GM18502 (cell line): ENCODE measurements around the gene DTX3.
"Not testable (repeated sequence)": the region's sequence is repeated elsewhere in the genome, so short reads cannot be mapped to it uniquely, and the experiment has no call there.

ENCODE experiments used
- ATAC-seq: cut with Tn5 transposase; IDR thresholded peaks from one replicate; pipeline ENCODE4 v1.9.1; 2021; ENCODE audit warnings: mild to moderate bottlenecking; ENCODE audit not compliant: unreplicated experiment, poor library complexity

DTX3 gene

GRCh38 chr12:57629897-57630471 is 25.4 kb downstream of the DTX3 start:
- no peak for ATAC-seq

DNA sequence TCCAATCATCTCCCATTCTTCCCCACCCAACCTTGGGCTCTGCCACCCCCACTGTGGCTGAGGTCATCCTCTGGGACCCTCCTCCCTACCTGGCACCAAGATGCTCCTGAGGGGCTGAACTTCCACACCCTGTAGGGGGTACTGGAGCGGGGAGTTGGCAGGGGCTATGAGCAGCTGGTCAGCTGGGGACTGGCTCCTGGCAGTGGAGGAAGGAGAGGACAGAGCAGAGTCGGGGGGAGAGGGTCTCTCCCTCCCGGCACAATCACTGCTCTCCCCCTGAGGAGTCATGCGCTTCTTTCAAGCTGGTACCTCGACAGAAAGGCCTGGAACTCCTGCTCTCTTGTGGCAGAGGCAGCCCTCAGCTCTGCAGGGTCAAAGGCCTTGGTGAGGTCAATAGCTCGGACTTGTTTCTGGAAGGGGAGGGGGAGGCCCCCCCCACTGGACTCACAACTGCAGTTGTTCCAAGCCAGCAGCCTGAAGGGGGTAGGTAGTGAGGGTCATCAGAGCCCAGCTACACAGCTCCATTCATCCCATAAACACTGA is 26.3 kb downstream of the DTX3 start:
- ATAC-seq, result no peak

DNA sequence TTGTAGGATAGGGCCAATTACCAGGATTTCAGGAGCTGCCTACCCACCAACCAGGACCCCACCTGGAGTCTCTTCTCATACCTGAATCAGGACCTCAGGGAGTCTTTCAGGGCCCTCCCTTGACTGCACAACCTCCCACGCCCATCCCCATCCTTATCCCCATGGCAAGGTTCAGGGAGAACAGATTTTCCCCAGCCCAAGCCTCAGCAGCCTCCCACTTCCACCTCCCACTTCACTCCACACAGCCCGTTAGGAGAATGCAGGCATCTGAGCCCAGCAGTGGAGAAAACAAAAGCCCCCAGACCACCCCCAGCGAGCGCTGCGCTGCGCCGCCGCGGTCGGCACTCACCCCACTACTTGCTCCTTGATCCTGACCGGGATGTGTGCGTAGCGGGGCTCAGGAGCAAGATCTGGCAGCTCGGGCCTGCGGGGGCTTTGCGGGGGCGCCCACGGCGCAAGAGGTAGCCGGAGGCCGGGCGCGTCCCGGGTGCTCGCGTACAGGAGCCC is 27.0 kb downstream of the DTX3 start:
- ATAC-seq, result no peak

DNA sequence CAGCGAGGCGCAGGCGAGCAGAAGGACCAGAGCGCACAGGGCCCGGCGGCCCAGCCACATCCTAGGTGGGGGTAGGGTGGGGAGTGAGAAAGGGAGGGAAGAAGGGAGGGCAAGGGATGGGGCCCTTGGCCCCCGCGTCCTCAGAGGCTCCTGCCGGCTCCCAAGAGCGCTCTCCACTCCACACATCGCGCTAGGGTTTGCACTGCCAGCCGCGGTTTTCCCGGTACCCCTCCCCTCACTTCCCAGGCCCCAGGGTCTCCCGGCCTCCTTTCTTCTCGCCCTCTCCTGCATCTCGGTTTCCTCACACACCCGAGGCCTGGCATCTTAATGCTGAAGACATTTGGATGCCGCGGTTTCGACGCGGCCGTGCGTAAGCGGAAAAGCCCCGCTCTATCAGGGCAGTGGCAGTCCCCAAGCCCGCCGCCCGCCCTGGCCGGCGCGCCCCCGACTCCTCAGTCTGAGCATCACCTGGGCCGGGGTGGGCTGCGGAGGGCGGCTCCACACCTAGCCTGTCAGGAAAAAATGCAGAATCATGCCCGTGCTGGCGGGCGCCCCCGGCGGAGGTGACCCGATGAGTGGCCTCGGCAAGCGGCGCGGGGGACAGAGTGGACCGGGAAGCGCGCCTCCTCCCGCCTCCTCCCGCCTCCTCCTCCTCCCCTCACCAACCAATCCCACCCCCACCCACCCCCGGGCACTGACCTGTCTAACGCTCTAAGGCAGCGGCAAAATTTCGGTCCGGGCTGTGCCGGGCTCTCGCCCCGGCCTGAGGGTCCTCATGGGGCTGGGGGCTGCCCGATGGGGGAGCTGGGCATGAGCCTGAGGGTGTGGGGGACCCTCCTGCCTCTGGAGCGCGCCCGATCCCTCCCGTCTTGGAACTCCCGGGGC is 27.7 kb downstream of the DTX3 start:
- ATAC-seq, result peak; percentile 4

DNA sequence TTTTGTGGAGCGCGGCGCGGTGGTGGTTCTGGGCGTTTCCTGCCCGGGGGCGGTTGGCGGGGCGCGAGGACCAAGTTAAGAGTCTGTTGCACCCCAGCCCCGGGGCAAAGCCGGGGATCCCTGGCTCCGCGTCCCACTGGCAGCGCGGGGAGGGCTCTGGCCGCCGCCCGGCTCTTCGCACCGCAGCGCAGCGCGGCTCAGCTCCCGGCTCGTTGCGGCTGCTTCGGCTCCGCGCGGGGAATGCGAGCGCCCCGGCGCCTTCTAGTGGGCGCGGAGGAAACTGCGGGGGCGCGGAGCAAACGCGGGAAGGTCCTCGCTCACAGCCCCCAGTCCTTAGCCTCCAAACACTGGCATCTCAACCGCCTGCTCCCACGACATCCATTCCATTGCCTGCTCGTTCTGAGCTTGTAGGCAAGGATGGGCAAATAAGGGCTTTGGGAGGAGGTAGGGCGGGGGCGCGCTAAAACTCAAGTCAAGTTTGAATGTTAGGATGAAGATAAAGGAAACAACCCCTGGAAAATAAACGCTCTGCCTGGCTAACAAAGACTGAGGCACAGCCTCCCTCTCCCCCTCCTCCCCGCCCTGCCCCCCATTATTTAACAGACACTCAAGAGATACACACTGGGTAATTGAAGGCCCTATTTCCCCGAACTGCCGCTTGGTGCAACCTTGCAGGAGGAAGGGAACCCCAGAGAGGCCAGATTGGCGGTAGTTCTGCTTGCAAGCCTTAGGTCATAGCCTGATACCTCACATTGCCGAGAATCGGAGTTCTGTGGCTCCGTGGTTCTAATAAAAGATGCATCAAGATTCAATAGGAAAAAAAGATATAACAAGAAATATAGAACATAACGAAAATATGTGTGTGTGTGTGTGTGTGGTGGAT is 28.6 kb downstream of the DTX3 start, which contains the start of gene B4GALNT1:
TSS of gene B4GALNT1 (minus strand) at position 244 of the 883 bp plus-strand sequence. CDS start 1,069 bp downstream, outside the sequence.
- ATAC-seq, result peak; percentile 80

DNA sequence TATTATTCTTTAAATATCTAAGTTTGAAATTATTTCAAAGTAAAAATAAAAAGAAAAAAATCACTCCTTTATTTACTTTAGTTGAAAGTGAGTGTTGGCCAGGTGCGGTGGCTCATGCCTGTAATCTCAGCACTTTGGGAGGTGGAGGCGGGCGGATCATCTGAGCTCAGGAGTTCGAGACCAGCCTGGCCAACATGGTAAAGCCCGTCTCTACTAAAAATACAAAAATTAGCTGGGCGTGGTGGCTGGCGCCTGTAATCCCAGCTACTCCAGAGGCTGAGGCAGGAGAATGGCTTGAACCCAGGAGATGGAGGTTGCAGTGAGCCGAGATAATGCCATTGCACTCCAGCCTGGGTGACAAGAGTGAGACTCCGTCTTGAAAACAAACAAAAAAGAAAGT is 32.1 kb downstream of the DTX3 start:
- not testable (repeated sequence) for ATAC-seq

DNA sequence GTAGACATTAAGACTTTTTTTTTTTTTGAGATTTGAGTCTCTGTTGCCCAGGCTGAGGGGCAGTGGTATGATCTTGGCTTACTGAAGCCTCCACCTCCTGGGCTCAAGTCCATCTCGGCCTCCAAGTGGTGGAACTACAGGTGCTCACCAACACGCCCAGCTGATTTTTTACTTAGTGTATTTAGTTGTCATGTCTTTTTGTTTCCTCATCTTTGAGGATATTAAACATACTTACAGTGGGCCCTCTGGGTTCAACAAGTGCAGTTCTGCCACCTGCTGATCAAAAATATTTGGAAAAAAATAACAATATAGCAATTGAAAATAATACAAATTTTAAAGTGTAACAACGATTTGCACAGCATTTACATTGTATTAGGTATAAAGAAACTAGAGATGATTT is 32.7 kb downstream of the DTX3 start:
- ATAC-seq, result no peak

DNA sequence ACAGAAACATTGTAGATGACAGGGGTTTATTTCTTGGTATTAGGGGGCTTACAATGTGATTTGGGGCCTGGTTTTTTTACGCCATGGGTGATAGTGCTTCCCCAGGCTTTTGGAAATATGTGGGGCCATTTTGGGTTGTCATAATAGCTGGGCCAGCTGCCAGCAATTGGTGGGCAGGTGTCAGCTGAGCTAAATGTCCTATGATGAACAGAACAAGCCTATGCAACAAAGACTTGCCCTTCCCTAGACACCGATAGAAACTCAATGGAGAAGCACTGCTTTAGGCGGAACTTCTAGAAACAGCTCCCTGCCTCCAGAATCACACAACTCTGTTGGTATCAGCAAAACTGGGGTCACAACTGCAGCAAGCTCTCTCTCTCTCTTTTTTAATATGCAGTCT is 33.5 kb downstream of the DTX3 start:
- no peak for ATAC-seq

- no peak for ATAC-seq
Measured at GRCh38 chr12:57640175-57641042, 35.8 kb downstream of the DTX3 start.

DNA sequence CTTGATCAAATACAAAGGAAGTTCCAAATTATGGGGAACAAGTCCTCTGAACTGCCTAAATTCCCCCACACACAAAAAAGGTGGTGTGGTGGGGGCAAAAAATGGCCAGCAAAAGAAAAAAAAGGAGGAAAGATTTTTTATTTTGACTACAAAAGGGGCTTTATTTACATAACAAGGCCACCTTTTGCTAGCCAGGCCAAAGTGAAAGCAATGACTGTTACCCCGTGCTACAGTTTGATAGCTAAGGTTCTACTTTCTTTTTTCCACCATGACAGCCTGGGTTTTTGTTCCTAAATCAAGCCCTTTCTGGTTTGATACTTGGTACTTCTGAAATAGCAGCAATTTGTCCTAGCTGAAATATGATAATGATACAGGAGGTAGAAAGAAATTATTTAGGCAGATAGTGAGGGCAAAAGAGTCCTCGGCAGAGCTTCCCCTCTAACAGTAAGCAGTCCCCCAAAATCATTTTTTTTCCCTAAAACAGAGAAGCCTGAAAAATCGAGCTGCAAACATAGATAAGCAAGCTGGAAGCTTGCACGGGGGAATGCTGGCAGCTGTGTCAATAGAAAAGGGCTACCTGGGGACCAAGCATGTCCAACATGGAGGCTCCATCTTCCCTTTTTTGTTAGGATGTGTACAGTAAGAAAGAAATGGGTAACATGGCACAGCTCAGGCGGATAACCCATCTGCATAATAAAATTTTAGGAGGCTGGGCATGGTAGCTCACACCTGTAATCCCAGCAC is 37.2 kb downstream of the DTX3 start:
- no peak for ATAC-seq

GRCh38 chr12:57645990-57646658 is 41.5 kb downstream of the DTX3 start:
- not testable (repeated sequence) for ATAC-seq

- not testable (repeated sequence) for ATAC-seq
Measured at GRCh38 chr12:57646659-57647049, 42.0 kb downstream of the DTX3 start.

DNA sequence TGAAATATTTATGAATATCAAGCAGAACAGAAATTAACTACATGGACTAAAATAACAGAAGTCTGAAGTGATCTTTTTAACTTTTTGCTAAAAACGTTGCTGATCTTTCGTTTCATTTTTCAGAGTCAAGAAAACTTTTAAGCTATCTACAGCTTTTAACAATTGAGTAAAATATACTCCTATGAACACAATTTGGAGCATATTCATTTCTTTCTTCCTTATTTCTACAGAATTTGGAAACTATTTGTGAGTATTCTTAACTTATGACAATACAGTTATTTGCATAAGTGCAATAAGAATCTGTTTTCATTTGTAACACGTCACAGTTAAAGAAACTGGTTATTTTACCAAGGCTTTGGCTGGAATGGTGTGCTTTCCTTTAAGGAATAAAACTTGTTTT is 49.4 kb downstream of the DTX3 start:
- no peak for ATAC-seq

- ATAC-seq, result no peak
Measured at GRCh38 chr12:57655541-57656240, 51.1 kb downstream of the DTX3 start.

DNA sequence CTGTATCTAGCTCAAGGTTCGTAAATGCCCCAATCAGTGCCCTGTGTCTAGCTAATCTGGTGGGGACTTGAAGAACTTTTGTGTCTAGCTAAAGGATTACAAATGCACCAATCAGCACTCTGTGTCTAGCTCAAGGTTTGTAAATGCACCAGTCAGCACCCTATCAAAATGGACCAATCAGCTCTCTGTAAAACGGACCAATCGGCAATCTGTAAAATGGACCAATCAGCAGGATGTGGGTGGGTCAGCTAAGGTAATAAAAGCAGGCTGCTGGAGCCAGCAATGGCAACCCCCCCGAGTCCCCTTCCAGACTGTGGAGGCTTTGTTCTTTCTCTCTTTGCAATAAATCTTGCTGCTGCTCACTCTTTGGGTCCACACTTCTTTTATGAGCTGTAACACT is 51.8 kb downstream of the DTX3 start:
- not testable (repeated sequence) for ATAC-seq

DNA sequence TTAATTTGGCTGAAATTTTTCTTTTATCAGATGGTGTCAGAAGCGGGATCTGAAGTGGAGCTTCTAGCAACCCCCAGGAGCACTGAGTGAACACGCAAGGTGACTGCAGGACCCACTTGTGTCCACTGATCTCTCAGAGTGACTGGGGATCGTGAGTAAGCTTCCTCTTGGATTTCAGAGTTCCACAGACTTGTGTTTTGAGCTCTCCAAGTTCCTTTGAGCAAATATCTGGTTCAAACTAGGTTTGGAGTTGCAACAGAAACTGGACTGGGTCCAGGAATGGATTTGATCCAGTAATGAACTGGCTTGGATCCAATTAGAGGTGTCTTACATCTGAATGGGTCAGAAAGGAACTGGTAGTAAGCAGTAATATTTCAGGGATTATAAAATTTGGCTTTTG is 53.1 kb downstream of the DTX3 start:
- no peak for ATAC-seq

GRCh38 chr12:57658890-57659289 is 54.3 kb downstream of the DTX3 start:
- no peak for ATAC-seq
